Middle frontal gyrus (tissue), 1 donor: ENCODE data around the gene ZPR1.
"Not testable (repeated sequence)": the region's sequence is repeated elsewhere in the genome, so short reads cannot be mapped to it uniquely, and the experiment has no call there.

Experiments
- DNase-seq: peaks from one replicate; pipeline ENCODE4 v3.0.0-alpha.2; 2015; ENCODE audit warnings: low spot score; ENCODE audit errors: extremely low spot score

ZPR1 gene

DNA sequence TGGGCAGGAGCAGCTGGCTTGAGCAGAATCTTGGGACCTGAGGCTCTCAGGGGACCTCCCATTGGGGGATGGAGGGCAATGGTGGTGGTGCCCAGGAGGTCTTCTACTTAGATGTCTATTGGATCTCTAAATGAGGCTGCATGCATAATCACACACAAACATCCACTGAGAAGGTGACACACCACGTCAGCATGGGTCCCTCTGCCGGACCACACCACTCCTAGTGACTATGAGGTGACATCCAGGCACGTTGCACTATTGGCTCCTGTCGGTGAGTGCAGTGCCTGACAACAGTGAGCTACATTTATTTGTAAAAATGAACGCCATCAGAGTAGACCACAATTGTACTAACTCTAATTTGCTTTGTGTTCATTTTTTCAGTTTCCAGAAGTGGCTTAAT is 37.6 kb upstream of the ZPR1 start:
- no peak for DNase-seq

DNA sequence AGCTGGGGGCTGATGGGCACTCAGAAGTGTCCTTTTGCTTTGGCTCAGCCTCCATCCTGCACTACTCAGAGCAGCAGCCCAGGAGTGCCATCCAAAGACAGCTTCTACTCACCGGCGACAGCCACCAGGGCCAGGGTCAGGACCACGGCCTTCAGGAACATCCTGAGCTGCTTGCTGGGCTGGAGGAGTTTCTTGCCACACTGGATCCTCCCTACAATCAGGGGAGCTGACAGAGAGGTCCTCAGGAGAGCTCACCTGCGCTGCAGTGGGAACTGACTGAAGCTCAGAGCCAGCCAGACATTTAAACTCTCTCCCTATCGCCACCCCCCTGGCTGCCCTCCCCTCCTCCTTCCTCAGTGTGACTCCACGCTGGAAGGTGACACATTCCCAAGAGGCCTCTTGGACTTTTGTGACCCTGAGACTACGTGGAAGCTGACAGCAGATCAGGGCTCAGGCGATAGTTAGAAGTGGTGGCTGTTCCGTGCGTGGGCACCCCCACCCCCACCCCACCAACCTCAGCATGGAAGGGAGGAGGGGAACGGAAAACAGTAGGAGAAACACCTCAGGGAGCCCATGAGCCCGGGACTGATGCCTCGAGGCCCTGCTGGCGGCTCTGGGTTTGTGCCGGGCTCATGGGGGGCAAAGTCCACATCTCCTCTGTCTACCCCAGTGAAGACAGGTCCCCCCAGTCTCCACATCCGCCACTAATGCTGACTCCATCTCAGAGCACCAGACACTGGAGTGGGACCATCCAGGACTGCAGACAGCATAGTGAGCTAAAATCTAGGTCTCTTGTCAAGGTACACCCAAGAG is 35.4 kb upstream of the ZPR1 start, which contains the start of gene APOA4:
Gene APOA4 (minus strand): TSS at position 274 of the 813 bp plus-strand sequence. CDS start 113 bp downstream, at position 161.
- DNase-seq: no peak

GRCh38 chr11:116822575-116822974 is 34.8 kb upstream of the ZPR1 start:
- no peak for DNase-seq

DNA sequence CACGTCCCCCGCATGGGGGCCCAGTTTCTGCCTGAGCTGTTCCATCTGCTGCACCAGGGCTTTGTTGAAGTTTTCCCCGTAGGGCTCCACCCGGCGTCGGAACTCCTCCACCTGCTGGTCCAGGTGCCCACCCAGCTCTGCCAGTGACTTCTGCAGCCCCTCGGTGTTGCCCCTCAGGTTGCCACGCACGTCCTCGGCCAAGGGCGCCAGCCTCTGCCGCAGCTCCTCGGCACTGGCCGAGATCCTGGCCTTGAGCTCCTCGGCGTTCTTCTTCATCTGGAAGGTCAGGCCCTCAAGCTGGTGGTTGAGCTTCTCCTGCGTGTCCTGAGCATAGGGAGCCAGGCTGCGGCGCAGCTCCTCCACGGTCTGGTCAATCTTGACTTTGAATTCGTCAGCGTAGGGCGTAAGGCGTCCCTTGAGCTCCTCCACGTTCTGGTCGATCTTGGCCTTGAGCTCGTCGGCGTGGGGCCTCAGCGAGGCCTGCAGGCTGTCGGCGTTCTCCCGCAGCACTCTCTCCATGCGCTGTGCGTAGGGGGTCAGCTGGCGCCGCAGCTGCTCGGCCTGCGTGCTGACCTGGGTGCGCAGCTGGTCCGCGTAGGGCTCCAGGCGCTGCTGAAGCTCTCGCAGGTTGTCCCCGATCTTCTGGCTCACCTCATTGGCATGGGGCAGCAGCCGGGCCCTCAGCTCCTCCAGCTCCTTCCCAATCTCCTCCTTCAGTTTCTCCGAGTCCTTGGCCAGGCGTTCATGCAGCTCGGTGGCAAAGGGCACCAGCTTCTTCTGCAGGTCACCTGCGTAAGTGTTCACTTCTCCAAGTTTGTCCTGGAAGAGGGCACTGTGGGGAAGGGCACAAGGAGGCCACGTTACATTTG is 33.5 kb upstream of the ZPR1 start:
- DNase-seq: no peak

GRCh38 chr11:116819049-116819448 is 31.2 kb upstream of the ZPR1 start:
- no peak for DNase-seq

DNA sequence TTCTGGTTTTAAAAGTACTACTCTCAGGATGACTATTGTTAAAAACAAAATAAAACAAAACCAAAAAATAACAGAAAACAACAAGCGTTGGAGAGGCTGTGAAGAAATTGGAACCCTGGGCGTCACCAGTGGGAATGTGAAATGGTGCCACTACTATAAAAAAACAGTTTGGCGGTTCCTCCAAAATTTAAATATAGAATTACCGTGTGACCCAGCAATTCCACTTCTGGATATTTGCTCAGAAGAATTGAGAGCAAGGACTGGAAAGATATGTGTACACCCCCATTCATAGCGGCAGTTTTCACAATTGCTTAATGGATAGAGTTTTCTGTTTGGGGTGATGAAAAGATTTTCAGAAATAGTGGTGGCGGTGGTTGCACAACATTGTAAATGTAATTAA is 26.7 kb upstream of the ZPR1 start:
- no peak for DNase-seq

DNA sequence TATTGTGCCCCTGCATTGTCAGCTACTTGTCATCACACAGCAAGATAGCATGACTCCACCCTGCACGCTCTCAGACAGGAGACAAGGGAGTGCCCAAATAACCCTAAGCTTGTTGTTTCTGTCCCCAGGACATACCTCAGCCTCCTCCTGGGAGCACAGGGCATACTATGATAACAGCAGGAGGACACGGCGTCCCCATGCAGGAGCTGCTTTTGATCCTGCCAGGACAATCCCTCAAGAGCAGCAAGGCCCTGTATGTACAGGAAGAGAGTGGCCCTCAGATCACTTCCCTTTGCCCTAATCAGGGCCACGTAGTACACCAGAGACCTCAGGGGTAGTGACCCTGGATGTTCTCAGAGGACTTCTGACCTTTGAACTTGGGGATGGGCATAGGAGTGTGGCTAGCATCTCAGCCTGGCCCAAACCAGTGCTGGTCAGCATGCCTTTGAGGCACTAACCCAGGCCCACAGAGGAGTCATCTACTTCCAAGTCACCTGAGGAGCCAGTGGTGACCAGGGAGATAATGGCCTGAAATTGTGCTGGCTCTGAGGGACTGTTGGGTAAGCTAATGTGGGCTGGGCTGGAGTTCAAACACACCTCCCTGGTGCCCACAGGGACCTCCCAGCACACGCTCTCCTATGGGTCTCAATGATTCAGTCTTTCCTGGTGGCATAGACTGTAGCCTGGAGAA is 26.1 kb upstream of the ZPR1 start:
- no peak for DNase-seq

DNA sequence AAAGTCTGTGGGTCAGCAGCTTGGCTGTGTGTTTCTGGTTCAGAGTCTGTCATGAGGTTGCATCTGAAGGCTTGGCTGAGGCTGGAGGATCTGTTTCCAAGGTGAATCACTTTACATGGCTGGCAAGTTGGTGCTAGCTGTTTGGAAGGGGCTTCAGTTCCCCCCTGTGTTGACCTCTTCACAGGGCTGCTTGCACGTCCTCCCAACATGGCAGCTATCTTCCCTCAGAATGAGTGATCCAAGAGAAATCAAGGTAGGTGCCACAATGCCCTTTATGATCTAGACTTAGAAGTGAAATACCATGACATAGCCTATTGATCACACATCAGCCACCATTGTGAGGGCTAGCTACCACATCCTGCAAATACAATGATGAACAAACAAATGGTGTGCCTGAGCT is 25.3 kb upstream of the ZPR1 start:
- no peak for DNase-seq

- no peak for DNase-seq
Observed at GRCh38 chr11:116812109-116812508, 24.3 kb upstream of the ZPR1 start.

DNA sequence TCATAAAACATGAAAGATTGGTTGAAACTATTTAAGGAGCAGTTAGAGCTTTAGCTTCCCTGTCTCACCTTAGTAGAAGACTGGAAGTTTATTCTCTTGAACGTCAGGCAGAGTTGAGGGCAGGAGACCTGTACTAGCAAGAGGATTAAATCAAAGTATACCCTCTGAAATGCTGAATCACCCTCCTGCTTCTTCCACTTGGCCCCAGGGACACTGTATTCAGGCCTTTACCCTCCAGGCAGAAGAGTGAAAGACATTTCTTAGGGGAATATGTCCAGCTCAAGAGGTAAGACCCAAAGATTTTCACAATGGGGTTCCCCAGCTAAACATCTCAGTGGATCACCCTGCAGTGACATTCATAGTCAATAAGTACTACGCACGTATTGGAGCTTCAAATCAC is 23.4 kb upstream of the ZPR1 start:
- DNase-seq: no peak

- DNase-seq: no peak
Observed at GRCh38 chr11:116808262-116809175, 20.7 kb upstream of the ZPR1 start.

DNA sequence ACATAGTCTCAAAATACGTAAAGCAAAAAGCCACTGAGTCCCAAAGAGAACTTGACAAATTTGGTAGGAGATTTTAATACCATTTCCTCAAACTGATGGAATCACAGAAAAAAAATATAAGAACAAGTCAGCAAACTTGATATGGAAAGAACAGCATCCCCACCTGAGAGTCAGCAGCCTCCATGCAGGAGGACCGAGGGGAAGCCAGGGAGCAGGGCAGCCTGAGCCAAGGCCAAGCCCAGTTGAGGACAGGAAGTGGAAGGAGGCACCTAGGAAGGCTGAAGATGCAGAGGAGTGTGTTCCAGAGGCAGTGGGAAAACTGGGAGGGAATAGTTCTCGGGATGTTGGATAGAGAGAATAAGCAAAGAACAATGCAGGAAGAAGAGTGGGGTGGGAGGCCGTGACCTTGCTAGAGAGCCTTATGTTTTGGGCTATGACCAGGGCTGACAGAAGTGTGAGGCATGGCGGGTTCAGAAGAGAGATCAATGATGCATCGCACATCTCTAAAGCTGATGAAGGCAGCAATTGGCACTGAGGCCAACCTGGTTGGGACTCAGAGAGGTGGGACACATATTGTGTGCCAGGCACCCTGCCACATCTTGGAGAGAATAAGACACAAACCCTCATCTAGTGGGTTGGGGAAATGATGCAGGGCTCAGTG is 19.9 kb upstream of the ZPR1 start:
- DNase-seq: no peak

DNA sequence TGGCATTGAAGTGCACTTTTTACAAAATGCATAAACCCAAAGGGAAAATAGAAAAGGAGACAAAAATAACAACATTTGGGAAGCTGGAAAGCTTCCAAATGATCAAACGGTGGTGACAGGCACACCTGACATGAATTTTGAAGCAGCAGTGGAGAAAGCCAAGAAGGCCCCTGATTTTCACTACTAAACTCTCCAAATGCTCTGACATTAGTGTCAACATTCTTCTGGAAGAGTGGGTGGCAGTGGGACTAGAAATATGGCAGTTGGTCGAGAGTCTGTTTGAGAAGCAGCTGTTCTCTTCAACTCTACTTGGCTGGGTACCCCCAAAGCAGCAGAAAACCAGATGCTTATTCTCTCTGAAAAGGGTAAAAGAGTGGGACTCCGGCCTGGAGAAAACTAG is 16.2 kb upstream of the ZPR1 start:
- no peak for DNase-seq

DNA sequence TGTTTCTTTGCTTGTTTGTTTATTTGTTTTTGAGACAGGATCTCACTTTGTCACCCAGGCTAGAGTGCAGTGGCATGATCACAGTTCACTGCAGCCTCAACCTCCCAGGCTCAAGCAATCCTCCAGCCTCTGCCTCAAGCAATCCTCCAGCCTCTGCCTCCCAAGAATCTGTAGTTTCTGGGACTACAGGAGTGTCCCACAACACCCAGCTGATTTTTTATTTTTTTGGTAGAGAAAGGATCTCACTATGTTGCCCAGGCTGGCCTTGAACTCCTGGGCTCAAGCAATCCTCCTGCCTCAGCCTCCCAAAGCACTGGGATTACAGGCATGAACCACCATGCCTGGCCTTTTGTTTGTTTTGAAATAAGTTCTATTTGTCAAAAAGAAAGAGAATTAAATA is 13.8 kb upstream of the ZPR1 start:
- not testable (repeated sequence) for DNase-seq

DNA sequence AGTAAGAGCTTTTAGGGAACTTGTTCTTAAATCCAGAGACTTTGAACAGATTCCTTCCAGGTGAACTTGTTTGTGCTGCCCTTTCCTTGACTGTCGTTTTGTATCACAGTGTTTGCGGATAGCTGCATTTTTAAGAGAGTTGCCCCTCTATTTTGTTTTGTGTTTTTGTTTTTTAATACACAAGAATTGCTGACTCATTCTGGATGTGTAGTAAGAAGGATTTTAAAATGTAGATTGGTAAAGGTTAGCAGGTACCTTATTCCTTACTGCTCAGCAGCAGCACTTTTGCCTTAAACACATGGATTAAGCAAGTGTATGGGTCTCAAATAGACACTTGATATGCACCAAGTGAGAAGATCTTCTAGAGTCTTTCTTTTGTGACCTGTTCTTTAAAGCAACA is 12.8 kb upstream of the ZPR1 start:
- DNase-seq: no peak

DNA sequence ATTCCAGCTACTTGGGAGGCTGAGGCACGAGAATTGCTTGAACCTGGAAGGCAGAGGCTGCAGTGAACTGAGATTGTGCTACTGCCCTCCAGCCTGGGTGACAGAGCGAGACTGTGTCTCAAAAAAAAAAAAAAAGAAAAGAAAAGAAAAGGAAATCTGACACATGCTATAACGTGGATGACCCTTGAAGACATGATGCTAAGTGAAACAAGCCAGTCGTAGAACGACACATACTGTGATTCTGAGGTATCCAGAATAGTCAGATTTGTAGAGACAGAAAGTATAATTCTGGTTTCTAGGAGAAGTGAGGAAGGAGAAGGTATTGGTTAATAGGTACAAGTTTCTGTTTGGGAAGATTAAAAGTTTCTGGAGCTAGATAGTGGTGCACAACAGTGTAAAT is 10.5 kb upstream of the ZPR1 start:
- DNase-seq: no peak

DNA sequence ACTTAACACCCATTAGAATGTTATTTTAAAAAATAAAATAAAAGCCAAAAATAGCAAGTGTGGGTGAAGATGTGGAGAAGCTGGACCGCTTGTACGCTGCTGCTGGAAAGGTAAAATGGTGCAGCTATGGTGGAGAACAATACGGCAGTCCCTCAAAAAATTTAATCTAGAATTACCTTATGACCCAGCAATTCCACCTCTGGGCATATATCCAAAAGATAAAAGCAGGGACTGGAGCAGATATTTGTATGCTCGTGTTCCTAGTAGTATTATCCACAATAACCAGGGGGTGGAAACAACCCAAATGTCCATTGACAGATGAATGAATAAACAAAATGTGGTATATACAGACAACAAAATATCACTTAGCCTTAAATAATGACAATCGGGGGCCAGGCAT is 10.0 kb upstream of the ZPR1 start:
- DNase-seq: no peak

GRCh38 chr11:116796548-116796947 is 8.7 kb upstream of the ZPR1 start:
- no peak for DNase-seq

- no peak for DNase-seq
Observed at GRCh38 chr11:116794851-116795250, 7.0 kb upstream of the ZPR1 start.

GRCh38 chr11:116793772-116794097 is 5.9 kb upstream of the ZPR1 start:
- DNase-seq: no peak
